HCT116 (cell line): ENCODE data around the gene ZNF316. TPM values are rescaled to one million over a fixed set of nuclear protein-coding genes. Genes with fewer than 3 reads are reported as not detected.

Experiments
- ATAC-seq: fragments of 200-7000 bp; cut with Tn5 transposase; 2 replicates; pipeline ENCODE4 v1.9.1; 2020; ENCODE audit warnings: mild to moderate bottlenecking, moderate library complexity
- BruUV-seq: library from RNA; stranded (reverse); fragments of 400-500 nt; replicated peaks from 2 replicates; lab custom pipeline; 2021; lab: Mats Ljungman, UMichigan
- CTCF ChIA-PET: fragments of 300-600 bp; sonication (Branson Sonifier 250); formaldehyde crosslinking; loops from one replicate; lab custom pipeline; 2021; ENCODE audit warnings: antibody characterized with exemption; lab: Charles Lee
- POLR2A ChIA-PET: fragments of 300-600, 350-600 bp; sonication (Branson Sonifier 250); formaldehyde crosslinking; loops from one replicate; lab custom pipeline; 2021; ENCODE audit warnings: antibody characterized with exemption; lab: Charles Lee
- RAD21 ChIA-PET, 2 experiments: fragments of 300-600 bp; sonication (Branson Sonifier 250); formaldehyde crosslinking; loops; one replicate each; lab custom pipeline; 2023; ENCODE audit warnings: low total read pairs in 2 of 2; ENCODE audit not compliant: uncharacterized antibody in 2 of 2, unreplicated experiment in 2 of 2, low non-redundant PET in 1 of 2; lab: Charles Lee
- DNase-seq: peaks from one replicate; pipeline ENCODE4 v3.0.0-alpha.2; 2010; ENCODE audit warnings: low read depth, low spot score
- H2AFZ ChIP-seq: fragments of 200-600 bp; shearing (Covaris generic), sonication (generic); 2 replicates; pipeline ENCODE4 v1.6.1; 2017; ENCODE audit warnings: low read depth, mixed run types, mixed read lengths, antibody characterized with exemption, low read length; ENCODE audit not compliant: poor library complexity, severe bottlenecking
- H3K27ac ChIP-seq: 2 replicates; pipeline ENCODE4 v1.5.1; 2012; ENCODE audit warnings: low read depth, low read length
- H3K27me3 ChIP-seq: fragments of 200-600 bp; sonication (generic); 2 replicates; pipeline ENCODE4 v1.6.1; 2016; ENCODE audit warnings: mixed run types, low read length, mixed read lengths; ENCODE audit not compliant: insufficient read depth
- H3K36me3 ChIP-seq, 2 experiments: fragments of 200-500 bp in 1 of 2; fragments of 200-600 bp in 1 of 2; sonication (Bioruptor generic) in 1 of 2; sonication (generic) in 1 of 2; 2 replicates each; pipeline versions ENCODE4 v1.5.1 to v1.6.1; 2014 to 2016; ENCODE audit warnings: low read length in 2 of 2, inconsistent platforms in 1 of 2, mixed read lengths in 1 of 2, mixed run types in 1 of 2; ENCODE audit not compliant: insufficient read depth in 2 of 2, control insufficient read depth in 1 of 2
- H3K4me1 ChIP-seq, 2 experiments: fragments of 200-600 bp in 1 of 2; sonication (generic) in 1 of 2; 2 replicates each; pipeline versions ENCODE4 v1.5.1 to v1.6.1; 2012 to 2017; ENCODE audit warnings: low read length in 2 of 2, inconsistent platforms in 1 of 2, mild to moderate bottlenecking in 1 of 2, mixed read lengths in 1 of 2, mixed run types in 1 of 2, moderate library complexity in 1 of 2; ENCODE audit not compliant: insufficient read depth in 2 of 2, control insufficient read depth in 1 of 2
- H3K4me2 ChIP-seq: fragments of 200-600 bp; sonication (generic); 2 replicates; pipeline ENCODE4 v1.6.1; 2017; ENCODE audit warnings: mixed run types, low read length, mixed read lengths
- H3K4me3 ChIP-seq, 2 experiments: fragments of 200-600 bp in 1 of 2; sonication (generic) in 1 of 2; replicated peaks in 1 of 2; 2 replicates each; pipeline ENCODE4 v1.5.1; 2011 to 2016; ENCODE audit warnings: low read length in 2 of 2, control low read depth in 1 of 2, low read depth in 1 of 2, mild to moderate bottlenecking in 1 of 2, mixed read lengths in 1 of 2, mixed run types in 1 of 2
- H3K79me2 ChIP-seq: fragments of 200-600 bp; sonication (generic); 2 replicates; pipeline ENCODE4 v1.6.1; 2017; ENCODE audit warnings: mild to moderate bottlenecking, mixed run types, low read length, moderate library complexity, mixed read lengths; ENCODE audit not compliant: insufficient read depth
- H3K9ac ChIP-seq: fragments of 200-600 bp; sonication (generic); 2 replicates; pipeline ENCODE4 v1.6.1; 2016; ENCODE audit warnings: low read length, mixed read lengths
- H3K9me2 ChIP-seq: fragments of 200-600 bp; sonication (generic), shearing (Covaris generic); 2 replicates; pipeline ENCODE4 v1.6.1; 2017; ENCODE audit warnings: mixed run types, mild to moderate bottlenecking, moderate library complexity; ENCODE audit not compliant: insufficient read depth
- H3K9me3 ChIP-seq, 2 experiments: fragments of 200-500 bp in 1 of 2; fragments of 200-600 bp in 1 of 2; sonication (Bioruptor generic) in 1 of 2; sonication (generic) in 1 of 2; 2 replicates each; pipeline ENCODE4 v1.6.1; 2014 to 2017; ENCODE audit warnings: low read length in 2 of 2, mixed read lengths in 2 of 2, inconsistent platforms in 1 of 2, low read depth in 1 of 2, mild to moderate bottlenecking in 1 of 2, mixed run types in 1 of 2, moderate library complexity in 1 of 2; ENCODE audit not compliant: control insufficient read depth in 1 of 2, insufficient read depth in 1 of 2
- H4K20me1 ChIP-seq: fragments of 200-600 bp; sonication (generic), shearing (Covaris generic); 2 replicates; pipeline ENCODE4 v1.6.1; 2017; ENCODE audit warnings: mixed run types, mild to moderate bottlenecking, moderate library complexity; ENCODE audit not compliant: insufficient read depth
- CEBPB ChIP-seq: IDR thresholded peaks from 2 replicates; pipeline ENCODE4 v1.6.1; 2012; ENCODE audit warnings: low read depth
- EZH2 ChIP-seq: fragments of 200-600 bp; sonication (generic); IDR thresholded peaks from 2 replicates; pipeline ENCODE4 v1.6.1; 2017; ENCODE audit warnings: antibody characterized with exemption, mixed run types
- POLR2AphosphoS5 ChIP-seq: IDR thresholded peaks from 2 replicates; pipeline ENCODE4 v1.6.1; 2011; ENCODE audit warnings: mild to moderate bottlenecking, low read depth, low read length, moderate library complexity
- SIN3A ChIP-seq: IDR thresholded peaks from 2 replicates; pipeline ENCODE4 v1.6.1; 2012; ENCODE audit warnings: low read depth
- SP1 ChIP-seq: IDR thresholded peaks from 2 replicates; pipeline ENCODE4 v1.6.1; 2012; ENCODE audit warnings: low read depth
- YY1 ChIP-seq: IDR thresholded peaks from 2 replicates; pipeline ENCODE4 v1.6.1; 2011; ENCODE audit warnings: low read length, low read depth, moderate library complexity, mild to moderate bottlenecking; ENCODE audit not compliant: insufficient replicate concordance; ENCODE audit errors: extremely low read depth
- intact Hi-C: fragments of 100-400 bp; cut with micrococcal nuclease; formaldehyde crosslinking; loops from 2 replicates; pipeline ENCODE4 v1.10.0; 2022
- total RNA-seq: library from RNA; stranded (reverse); gene quantifications from one replicate; pipeline ENCODE4 v1.2.1, GENCODE V29; 2021; ENCODE audit not compliant: unreplicated experiment
- TF ChIP-seq, protein P1 (sequence below): IDR thresholded peaks from 2 replicates; pipeline ENCODE4 v1.6.1; 2012

The ZNF316 gene
- total RNA-seq, 1 experiment from 2014 or later, result 25.0 TPM

GRCh38 chr7:6652446-6653011 lies 15.4 kb downstream of the ZNF316 start:
- Histone ChIP-seq H3K9ac (no peak overlapping the region), H3K4me2 (no peak overlapping the region), H3K36me3 (peaks cover 6 to 49% of the 10 kb centered on the region in 2 experiments; a peak in 3 of 4 replicates), H2AFZ (no peak overlapping the region), H3K4me3 (no peak overlapping the region), H4K20me1 (no peaks in the 10 kb centered on the region), H3K4me1 (no peaks in the 10 kb centered on the region), H3K79me2 (peaks cover 6% of the 10 kb centered on the region; the same call in 1 of the 2 replicates), H3K27me3 (no peaks in the 10 kb centered on the region), H3K9me2 (no peaks in the 10 kb centered on the region), H3K9me3 (no peaks in the 10 kb centered on the region; a peak in 1 of 4 replicates), H3K27ac (no peak overlapping the region)
- RAD21 ChIA-PET, result no interaction called here
- intact Hi-C loops, result no loop called here
- no peak for ATAC-seq
- CTCF ChIA-PET, result no interaction called here
- TF ChIP-seq YY1 (no peak), SIN3A (no peak)
- BruUV-seq, result no TSS peak
- DNase-seq, result no peak
- POLR2A ChIA-PET, result no interaction called here

- H3K4me2 ChIP-seq, result no peak overlapping the region
- intact Hi-C loops, result no loop called here
- H3K9me2 ChIP-seq, result no peaks in the 10 kb centered on the region
- ChIA-PET CTCF (no interaction called here), POLR2A (no interaction called here), RAD21 (no interaction called here)
- H3K36me3 ChIP-seq, result peaks cover 6 to 42% of the 10 kb centered on the region in 2 experiments; a peak in 3 of 4 replicates
- no peaks in the 10 kb centered on the region for H4K20me1 ChIP-seq
- no peak overlapping the region for H3K9ac ChIP-seq
- no peaks in the 10 kb centered on the region for H3K27me3 ChIP-seq
- no peaks in the 10 kb centered on the region; a peak in 1 of 4 replicates for H3K9me3 ChIP-seq
- BruUV-seq, result no TSS peak
- no peak overlapping the region for H3K27ac ChIP-seq
- TF ChIP-seq SP1 (no peak), CEBPB (no peak), POLR2AphosphoS5 (no peak), EZH2 (no peak)
- TF ChIP-seq, protein P1, sequence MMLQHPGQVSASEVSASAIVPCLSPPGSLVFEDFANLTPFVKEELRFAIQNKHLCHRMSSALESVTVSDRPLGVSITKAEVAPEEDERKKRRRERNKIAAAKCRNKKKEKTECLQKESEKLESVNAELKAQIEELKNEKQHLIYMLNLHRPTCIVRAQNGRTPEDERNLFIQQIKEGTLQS, result no peak
- no peak for DNase-seq
- peaks cover 6% of the 10 kb centered on the region; the same call in 1 of the 2 replicates for H3K79me2 ChIP-seq
- ATAC-seq, result no peak
- no peak overlapping the region for H3K4me3 ChIP-seq
- no peak overlapping the region for H2AFZ ChIP-seq
- no peaks in the 10 kb centered on the region for H3K4me1 ChIP-seq
These were observed 16.2 kb downstream of the ZNF316 start for GRCh38 chr7:6653071-6654003.
